Measurements from ENCODE around the gene CCNA2.

Gene CCNA2

DNA sequence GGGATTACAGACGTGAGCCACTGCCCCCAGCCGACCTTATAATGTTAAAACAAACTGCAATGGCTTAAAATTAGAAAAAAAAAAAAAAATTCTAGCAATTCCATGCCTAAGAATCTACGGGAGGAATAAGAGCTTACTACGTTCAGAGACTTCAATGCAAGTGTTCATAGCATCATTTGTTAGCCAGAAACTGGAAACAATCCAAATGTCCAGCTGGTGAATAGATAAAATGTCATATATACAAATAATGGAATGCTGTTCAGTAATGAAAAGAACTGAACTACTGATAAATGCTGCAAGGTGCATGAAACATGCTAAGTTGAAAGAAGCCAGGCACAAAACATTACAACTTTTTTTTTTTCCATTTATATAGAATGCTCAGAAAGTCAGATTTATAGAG lies 17.3 kb downstream of the CCNA2 start:
- DNase-seq (ENCODE audit: low read depth in 1 of 2, low spot score in 1 of 2): no peak

GRCh38 chr4:121801715-121802075 lies 22.0 kb downstream of the CCNA2 start:
- no peak for DNase-seq (ENCODE audit: low read depth in 1 of 2, low spot score in 1 of 2)

- DNase-seq (ENCODE audit: low read depth in 1 of 2, low spot score in 1 of 2): peak; percentile 89 to 93
Measured at GRCh38 chr4:121800961-121801714, 22.5 kb downstream of the CCNA2 start, which contains the start of gene EXOSC9. EXOSC9 (plus strand) TSS chr4:121801323; CDS start chr4:121801425, 102 bp downstream.

DNA sequence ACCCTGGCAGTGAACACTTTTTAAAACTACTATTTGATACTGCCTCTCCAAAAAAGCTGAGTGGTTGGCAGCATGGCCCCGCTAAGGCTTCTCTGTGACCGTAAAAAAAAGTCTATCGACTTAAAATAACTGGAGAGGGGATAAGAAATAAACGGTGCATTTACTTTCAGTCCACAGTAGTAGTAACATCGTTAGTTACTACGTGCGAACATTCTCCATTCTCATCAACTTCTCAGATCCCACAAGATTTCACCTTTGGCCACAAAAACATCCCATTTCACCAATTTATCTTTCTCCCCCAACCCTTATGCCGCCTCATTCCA lies 23.1 kb downstream of the CCNA2 start:
- no peak for DNase-seq (ENCODE audit: low read depth in 1 of 2, low spot score in 1 of 2)

DNA sequence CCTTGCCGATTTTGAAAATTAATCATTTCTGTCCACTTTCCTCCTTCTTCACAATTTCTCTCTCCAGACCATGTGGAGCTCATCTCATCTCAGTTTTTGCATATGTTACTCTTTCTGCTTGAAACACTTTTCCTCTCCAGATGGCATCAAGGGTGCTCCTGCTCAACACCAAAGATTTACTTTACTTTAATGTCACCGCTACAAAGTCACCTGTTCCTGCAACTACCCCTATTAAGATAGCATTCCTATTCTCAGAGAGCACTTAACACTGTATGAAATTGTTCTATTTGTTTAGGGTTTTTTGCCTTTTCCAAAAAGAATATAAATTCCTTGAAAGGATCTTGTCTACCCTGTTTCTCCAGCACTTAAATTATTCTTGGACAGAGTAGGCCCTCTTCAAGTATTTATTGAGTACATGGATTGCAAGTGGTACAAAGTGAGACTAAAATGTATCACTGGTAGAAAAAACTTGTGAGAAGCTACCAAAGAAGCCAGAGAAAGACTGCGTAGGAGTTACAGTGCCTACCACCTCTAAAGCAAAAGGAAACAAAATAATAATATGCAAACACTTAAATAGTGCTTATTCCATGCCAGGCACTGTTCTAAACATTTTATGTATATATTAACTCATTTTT lies 23.7 kb downstream of the CCNA2 start:
- no peak for DNase-seq (ENCODE audit: low read depth in 1 of 2, low spot score in 1 of 2)

DNA sequence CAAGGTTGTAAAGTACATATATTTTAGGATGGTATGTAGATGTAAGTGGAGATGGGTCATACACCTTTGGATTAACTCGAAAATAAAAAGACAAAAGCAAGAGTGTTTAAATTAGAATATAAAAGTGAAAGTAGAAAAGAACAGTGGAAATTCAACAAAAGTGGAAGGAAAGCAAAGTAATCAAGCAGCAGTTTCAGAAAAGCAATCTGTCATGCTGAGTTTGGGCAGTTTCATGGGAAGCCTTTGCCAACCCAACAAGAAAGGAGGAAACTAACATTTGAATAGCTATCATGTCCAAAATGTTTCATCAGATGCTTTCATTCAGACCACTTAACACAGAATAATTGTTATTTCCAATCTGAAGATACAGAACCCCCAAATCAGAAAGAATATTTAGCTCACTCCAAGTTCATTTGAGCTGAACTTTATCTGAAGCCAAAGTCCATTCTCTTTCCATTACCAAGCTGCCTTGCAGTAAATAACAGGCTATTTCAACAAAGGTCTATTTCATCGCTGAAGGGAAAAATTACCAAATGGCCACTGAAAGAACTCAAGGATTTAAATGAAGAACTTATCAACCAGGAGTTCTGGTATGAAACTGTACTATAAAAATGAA lies 24.4 kb downstream of the CCNA2 start:
- DNase-seq (ENCODE audit: low read depth in 1 of 2, low spot score in 1 of 2): no peak

DNA sequence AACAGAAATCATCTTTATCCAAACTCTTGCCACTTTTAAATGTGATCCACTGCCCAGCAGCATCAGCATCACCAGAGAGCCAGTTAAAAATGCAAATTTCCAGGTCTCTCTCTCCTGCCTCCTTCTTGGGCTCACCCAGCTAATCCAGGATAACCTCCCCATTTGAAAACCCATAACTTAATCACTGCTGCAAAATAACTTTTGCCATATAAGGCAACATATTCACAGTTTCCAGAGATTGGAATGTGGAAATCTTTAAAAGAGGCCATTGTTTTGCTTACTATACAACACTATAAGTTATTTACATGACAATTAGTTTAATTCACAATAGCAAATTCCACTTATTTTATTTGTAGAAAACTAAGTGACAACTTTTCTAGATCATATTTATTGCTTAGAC lies 27.4 kb downstream of the CCNA2 start:
- DNase-seq (ENCODE audit: low read depth in 1 of 2, low spot score in 1 of 2): no peak

GRCh38 chr4:121794505-121795188 lies 29.0 kb downstream of the CCNA2 start:
- no peak for DNase-seq (ENCODE audit: low read depth in 1 of 2, low spot score in 1 of 2)

DNA sequence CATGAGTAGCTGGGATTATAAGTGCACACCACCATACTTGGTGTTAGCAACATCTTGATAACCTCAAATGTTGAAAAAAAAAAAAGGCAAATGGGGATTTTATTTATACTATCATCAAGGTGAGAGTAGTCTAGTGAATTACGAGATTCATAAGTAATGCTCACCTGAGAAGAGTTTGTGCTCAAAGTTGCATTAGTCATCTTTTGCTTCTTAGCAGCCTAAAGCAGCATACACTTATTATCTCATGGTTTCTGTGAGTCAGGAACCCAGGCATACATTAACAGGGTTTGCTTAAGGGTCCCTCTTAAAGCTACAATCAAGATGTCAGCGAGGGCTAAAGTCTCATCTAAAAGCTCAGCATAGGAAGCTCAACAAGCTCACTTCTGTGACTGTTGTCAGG lies 30.7 kb downstream of the CCNA2 start:
- no peak for DNase-seq (ENCODE audit: low read depth in 1 of 2, low spot score in 1 of 2)

DNA sequence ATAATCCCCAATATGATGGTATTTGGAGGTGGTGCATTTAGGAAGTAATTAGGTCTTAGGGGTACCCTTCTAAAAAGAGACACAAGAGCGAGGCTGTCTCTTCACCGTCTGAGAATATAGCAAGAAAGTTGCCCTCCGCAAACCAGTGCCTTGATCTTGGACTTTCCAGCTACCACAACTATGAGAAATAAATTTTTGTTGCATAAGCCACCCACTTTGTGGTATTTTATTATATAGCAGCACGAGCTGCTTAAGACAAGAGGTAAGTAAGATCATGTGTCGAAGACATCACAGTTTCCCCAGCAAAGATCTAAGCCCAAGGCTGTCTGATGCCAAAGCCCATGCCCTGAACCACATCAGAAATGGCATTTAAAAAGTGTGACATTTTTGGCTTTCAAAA lies 32.2 kb downstream of the CCNA2 start:
- no peak for DNase-seq (ENCODE audit: low read depth in 1 of 2, low spot score in 1 of 2)

DNA sequence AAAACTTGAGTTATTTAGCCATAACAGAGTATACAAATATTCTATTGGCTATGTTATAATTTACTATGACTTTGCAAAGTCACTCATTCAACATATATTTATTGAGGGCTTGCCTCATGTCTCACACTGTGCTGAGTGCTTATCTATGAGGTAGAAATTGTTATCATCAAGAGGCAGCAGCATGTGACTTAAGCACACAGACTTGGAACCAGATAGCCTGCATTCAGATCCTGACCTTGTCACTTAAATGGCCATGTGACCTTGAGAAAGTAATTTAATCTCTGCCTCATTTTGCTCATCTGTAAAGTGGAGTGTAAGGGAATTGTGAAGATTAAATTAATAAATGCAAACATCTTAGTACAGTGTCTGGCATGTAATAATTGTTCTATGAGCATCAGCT lies 32.7 kb downstream of the CCNA2 start:
- DNase-seq (ENCODE audit: low read depth in 1 of 2, low spot score in 1 of 2): no peak

DNA sequence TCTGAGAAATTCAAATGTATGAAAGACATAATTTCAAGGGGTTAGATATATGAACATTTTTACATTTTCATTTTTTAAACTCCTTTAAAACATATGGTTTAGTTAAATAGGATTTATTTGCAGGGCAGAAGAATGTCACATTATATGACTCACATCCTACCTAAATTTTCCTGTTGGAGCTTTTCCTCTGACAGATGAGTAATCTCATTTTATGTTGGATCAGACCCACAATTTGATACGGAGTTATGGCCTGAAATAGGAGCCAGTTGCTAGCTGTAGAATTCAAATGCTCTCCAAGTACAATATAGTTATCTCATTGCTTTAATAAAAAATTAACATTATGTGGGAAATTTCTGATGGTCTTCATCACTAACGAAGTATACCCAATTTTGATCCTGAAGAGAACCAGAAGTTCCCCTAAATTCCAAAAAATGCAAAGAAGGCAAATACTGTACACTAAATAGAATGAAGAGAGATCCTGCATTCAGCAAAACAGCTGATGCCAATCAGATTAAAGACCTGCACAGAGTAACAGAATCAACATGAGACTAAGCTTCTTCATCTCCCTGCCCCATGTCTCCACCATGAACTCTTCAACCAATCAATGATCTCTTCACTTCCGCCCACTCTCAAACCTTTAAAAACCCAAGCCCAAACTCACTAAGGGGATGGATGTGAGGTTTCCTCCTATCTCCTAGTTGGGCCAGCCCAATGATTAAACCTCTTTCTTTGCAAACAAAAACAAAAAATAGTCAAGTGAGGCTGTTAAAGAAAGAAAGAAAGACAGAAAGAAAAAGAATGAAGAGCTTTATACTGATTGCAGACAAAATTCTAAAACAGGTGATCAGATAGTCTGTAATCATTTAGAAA lies 33.5 kb downstream of the CCNA2 start:
- DNase-seq (ENCODE audit: low read depth in 1 of 2, low spot score in 1 of 2): no peak

DNA sequence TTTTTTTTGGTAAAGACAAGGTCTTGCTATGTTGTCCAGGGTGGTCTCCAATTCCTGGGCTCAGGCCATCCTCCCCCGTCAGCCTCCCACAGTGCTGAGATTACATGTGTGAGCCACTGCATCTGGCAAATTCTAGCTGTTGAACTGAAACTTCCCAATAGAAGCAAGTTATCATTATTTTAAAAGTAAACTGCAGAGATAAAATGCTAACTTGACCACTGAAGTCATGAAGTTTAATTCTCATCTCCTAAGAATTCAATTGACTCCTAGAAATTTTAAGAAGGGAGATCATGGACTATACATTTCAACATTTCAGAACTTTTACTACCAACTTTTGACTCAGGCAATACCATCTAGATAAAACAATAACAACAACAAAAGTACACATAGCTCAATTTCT lies 34.2 kb downstream of the CCNA2 start:
- no peak for DNase-seq (ENCODE audit: low read depth in 1 of 2, low spot score in 1 of 2)

GRCh38 chr4:121788896-121789295 lies 34.8 kb downstream of the CCNA2 start:
- no peak for DNase-seq (ENCODE audit: low read depth in 1 of 2, low spot score in 1 of 2)

- DNase-seq (ENCODE audit: low read depth in 1 of 2, low spot score in 1 of 2): no peak
Measured at GRCh38 chr4:121786221-121786620, 37.5 kb downstream of the CCNA2 start.

DNA sequence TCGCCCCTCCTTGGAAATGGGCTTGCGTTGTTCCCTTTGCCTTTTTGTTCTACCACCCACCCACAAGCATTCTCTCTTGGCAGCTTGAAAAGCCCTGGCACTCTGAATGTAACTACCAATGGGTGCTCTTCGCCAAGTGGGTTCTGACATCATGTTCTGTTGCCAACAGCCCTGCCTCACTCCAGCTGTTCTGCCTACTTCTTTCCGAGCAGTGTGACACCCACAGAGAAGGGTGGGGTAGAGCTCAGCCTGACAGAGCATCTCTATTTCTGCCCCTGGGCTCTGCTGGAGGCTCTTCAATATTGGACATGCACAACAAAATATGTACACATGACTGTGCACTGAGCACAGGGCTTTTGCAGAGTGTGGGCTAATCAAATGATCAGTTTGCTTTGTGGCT lies 38.2 kb downstream of the CCNA2 start:
- DNase-seq (ENCODE audit: low read depth in 1 of 2, low spot score in 1 of 2): no peak

- no peak for DNase-seq (ENCODE audit: low read depth in 1 of 2, low spot score in 1 of 2)
Measured at GRCh38 chr4:121784975-121785374, 38.7 kb downstream of the CCNA2 start.

DNA sequence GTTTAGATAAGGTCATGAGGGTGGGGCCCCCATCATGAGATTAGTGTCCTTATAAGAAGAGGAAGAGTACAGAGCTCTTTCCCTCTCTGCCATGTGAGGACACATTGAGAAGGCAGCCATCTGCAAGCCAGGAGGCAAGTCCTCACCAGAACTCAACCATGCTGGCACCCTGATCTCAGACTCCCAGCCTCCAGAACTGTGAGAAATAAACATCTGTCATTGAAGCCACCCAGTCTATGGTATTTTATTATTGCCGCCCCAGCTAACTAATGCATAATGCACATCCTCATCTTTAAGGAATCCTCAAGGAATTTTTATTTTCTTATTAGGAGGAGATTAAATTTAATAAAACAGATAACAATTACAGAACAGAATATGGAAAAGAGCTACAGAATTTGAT lies 39.3 kb downstream of the CCNA2 start:
- DNase-seq (ENCODE audit: low read depth in 1 of 2, low spot score in 1 of 2): no peak

DNA sequence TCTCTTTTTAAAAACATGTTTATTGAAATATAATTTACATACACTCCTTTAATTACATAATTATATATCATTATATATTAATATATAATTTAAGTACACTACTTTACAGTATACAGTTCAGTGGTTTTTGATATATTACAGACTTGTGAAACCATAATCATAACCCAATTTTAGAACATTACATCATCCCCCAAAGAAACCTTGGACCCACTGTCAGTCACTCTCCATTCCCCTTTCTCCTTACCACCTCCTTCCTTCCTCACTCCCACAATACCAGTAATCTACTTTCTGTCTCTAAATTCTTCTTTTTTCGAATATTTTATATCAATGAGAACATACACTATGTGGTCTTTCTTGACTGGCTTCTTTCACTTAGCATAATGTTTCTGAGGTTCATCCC lies 40.5 kb downstream of the CCNA2 start:
- DNase-seq (ENCODE audit: low read depth in 1 of 2, low spot score in 1 of 2): no peak

GRCh38 chr4:121778991-121779628 lies 44.6 kb downstream of the CCNA2 start:
- DNase-seq (ENCODE audit: low read depth in 1 of 2, low spot score in 1 of 2): no peak

DNA sequence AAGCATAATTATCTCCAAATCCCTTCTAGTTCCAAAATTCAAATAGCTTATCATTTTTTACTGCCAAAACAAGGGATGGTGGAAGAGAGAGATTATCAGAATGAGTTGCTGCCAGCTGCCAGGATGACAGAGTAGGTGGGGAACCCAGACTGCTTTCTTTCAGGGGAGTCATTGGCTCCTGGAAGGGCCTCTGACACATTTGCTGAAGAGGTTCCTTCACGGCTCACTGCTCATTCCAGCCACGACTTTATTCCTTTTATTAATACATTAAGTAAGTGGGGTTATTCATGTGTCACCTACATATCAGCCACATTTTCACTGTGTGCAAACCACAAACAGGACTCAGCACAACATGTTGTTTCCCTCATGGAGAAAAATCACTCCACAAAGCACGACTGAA lies 46.1 kb downstream of the CCNA2 start:
- DNase-seq (ENCODE audit: low read depth in 1 of 2, low spot score in 1 of 2): no peak

Data from activated CD4-positive, alpha-beta T cell treated with anti-CD3 and anti-CD28 coated beads, Interleukin-2, amount 50 U/mL, for 24 hours (primary cell).